Measurements from ENCODE around the gene KRTAP25-1.

Gene KRTAP25-1

DNA sequence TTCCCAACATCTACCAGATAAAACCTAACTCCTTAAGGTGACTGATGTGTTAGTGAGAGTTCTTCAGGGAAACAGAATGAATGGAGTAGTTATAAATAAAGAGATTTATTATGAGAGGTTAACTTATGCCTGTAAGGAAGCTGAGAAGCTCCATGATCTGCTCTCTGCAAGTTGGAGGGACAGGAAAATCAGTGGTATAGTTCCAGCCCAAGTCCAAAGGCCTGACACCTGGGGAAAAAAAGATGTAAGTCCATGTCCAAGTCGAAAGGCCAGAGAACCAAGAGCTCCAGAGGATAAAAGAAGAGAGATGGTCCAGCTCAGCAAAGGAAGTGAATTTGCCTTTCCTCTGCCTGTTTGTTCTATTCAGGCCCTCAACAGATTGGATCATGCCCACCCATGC lies 33.6 kb downstream of the KRTAP25-1 start:
- Histone ChIP-seq H3K9me3 (ENCODE audit: control insufficient read depth in 1 of 2, low read length in 2 of 2) (peaks cover 0 to 2% of the 10 kb centered on the region in 2 donors), H3K27me3 (ENCODE audit: control insufficient read depth in 1 of 2, insufficient read depth in 2 of 2, low read length in 2 of 2) (no peaks in the 10 kb centered on the region), H3K9ac (ENCODE audit: low read depth in 1 of 2, low read length in 2 of 2) (no peak overlapping the region), H3K4me1 (ENCODE audit: control insufficient read depth in 1 of 2, insufficient read depth in 2 of 2, low read length in 2 of 2) (no peaks in the 10 kb centered on the region), H3K27ac (ENCODE audit: low read depth, low read length) (no peak overlapping the region), H3K36me3 (ENCODE audit: control insufficient read depth in 1 of 2, insufficient read depth in 2 of 2, low read length in 2 of 2) (no peaks in the 10 kb centered on the region), H3K4me3 (ENCODE audit: low read depth in 1 of 2, low read length in 2 of 2) (no peak overlapping the region)

DNA sequence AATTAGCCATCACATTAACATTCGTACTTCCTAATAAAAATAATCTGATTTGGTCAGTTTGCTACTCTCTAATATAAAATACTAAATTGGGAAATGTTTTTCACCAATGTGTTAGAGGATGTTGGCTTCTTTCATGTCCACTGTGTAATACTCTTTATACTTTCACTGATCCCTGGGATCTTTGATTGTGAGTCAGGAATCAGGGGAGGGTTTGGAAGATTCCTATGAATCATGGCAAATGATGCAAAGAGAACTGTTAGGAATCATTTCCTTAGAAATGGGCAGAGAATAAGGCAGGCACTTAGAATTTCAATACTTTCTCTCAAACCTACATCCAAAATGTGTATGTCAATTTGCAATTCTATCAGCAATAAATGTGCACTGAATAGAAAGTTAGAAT lies 37.5 kb downstream of the KRTAP25-1 start:
- H3K36me3 ChIP-seq (ENCODE audit: control insufficient read depth in 1 of 2, insufficient read depth in 2 of 2, low read length in 2 of 2): no peaks in the 10 kb centered on the region
- peaks cover 0 to 2% of the 10 kb centered on the region in 2 donors for H3K9me3 ChIP-seq (ENCODE audit: control insufficient read depth in 1 of 2, low read length in 2 of 2)
- no peaks in the 10 kb centered on the region for H3K4me1 ChIP-seq (ENCODE audit: control insufficient read depth in 1 of 2, insufficient read depth in 2 of 2, low read length in 2 of 2)
- no peak overlapping the region for H3K27ac ChIP-seq (ENCODE audit: low read depth, low read length)
- no peaks in the 10 kb centered on the region for H3K27me3 ChIP-seq (ENCODE audit: control insufficient read depth in 1 of 2, insufficient read depth in 2 of 2, low read length in 2 of 2)
- no peak overlapping the region for H3K4me3 ChIP-seq (ENCODE audit: low read depth in 1 of 2, low read length in 2 of 2)
- H3K9ac ChIP-seq (ENCODE audit: low read depth in 1 of 2, low read length in 2 of 2): no peak overlapping the region

DNA sequence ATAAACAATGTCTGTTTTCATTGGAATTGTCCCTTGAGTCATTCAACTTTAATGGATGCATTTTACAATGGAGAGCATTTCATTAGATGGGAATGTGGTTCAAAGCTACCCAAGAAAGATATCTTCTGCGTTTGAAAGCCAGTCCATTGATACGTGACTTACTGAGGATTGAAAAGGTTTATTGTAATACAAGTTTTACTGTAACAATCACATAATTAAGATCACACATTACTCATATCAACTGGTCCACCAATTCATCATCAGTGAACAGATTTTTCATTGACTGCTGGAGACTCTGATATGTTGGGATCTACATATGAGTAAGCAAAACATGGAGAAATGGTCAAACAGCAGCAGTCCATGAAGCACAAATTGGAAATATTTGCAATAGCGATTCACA lies 39.4 kb downstream of the KRTAP25-1 start:
- Histone ChIP-seq H3K9ac (ENCODE audit: low read depth in 1 of 2, low read length in 2 of 2) (no peak overlapping the region), H3K4me3 (ENCODE audit: low read depth in 1 of 2, low read length in 2 of 2) (no peak overlapping the region), H3K9me3 (ENCODE audit: control insufficient read depth in 1 of 2, low read length in 2 of 2) (peaks cover 0 to 2% of the 10 kb centered on the region in 2 donors), H3K4me1 (ENCODE audit: control insufficient read depth in 1 of 2, insufficient read depth in 2 of 2, low read length in 2 of 2) (no peaks in the 10 kb centered on the region), H3K27ac (ENCODE audit: low read depth, low read length) (no peak overlapping the region), H3K27me3 (ENCODE audit: control insufficient read depth in 1 of 2, insufficient read depth in 2 of 2, low read length in 2 of 2) (no peaks in the 10 kb centered on the region), H3K36me3 (ENCODE audit: control insufficient read depth in 1 of 2, insufficient read depth in 2 of 2, low read length in 2 of 2) (no peaks in the 10 kb centered on the region)

DNA sequence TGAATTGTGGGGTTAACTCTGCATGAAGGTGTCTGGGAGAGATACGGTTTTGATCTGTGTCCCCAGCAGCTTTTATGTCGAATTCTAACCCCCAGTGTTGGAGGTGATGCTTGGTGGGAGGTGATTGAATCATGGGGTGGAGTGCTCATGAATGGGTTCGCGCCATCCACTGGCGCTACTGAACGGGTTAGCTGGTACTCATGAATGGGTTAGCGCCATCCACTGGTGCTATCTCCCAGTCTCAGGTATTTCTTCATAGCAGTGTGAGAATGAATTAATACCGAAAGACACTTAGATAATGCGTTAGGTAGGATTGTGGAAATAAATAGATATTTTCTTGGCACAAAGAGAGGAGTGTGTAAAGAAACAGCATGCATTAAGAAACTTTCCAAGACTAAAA lies 40.5 kb downstream of the KRTAP25-1 start:
- Histone ChIP-seq H3K27me3 (ENCODE audit: control insufficient read depth in 1 of 2, insufficient read depth in 2 of 2, low read length in 2 of 2) (no peaks in the 10 kb centered on the region), H3K27ac (ENCODE audit: low read depth, low read length) (no peak overlapping the region), H3K4me1 (ENCODE audit: control insufficient read depth in 1 of 2, insufficient read depth in 2 of 2, low read length in 2 of 2) (no peaks in the 10 kb centered on the region), H3K4me3 (ENCODE audit: low read depth in 1 of 2, low read length in 2 of 2) (no peak overlapping the region), H3K36me3 (ENCODE audit: control insufficient read depth in 1 of 2, insufficient read depth in 2 of 2, low read length in 2 of 2) (no peaks in the 10 kb centered on the region), H3K9ac (ENCODE audit: low read depth in 1 of 2, low read length in 2 of 2) (no peak overlapping the region), H3K9me3 (ENCODE audit: control insufficient read depth in 1 of 2, low read length in 2 of 2) (peaks cover 0 to 2% of the 10 kb centered on the region in 2 donors)

DNA sequence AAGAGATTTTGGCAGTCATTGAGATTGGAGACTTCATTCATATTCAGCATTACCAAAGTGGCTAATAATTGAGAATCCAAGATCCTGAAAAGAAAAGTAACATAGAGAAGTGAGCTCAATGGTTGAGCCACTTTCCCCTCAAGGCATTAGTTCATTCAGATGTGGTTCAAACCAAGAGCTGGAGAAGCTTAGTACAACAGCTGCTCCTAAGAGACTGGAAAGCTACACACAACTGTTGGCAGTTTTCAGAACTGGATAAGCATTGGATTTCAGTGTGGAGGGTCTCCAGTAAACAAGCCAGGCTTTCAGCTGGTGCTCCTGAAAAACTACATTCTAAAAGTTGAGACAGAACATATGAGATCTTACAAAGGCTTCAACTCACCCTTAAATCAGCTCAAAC lies 44.3 kb downstream of the KRTAP25-1 start:
- Histone ChIP-seq H3K4me3 (ENCODE audit: low read depth in 1 of 2, low read length in 2 of 2) (no peak overlapping the region), H3K27ac (ENCODE audit: low read depth, low read length) (no peak overlapping the region), H3K27me3 (ENCODE audit: control insufficient read depth in 1 of 2, insufficient read depth in 2 of 2, low read length in 2 of 2) (no peaks in the 10 kb centered on the region), H3K4me1 (ENCODE audit: control insufficient read depth in 1 of 2, insufficient read depth in 2 of 2, low read length in 2 of 2) (no peaks in the 10 kb centered on the region), H3K9ac (ENCODE audit: low read depth in 1 of 2, low read length in 2 of 2) (no peak overlapping the region), H3K36me3 (ENCODE audit: control insufficient read depth in 1 of 2, insufficient read depth in 2 of 2, low read length in 2 of 2) (no peaks in the 10 kb centered on the region), H3K9me3 (ENCODE audit: control insufficient read depth in 1 of 2, low read length in 2 of 2) (no peaks in the 10 kb centered on the region)

DNA sequence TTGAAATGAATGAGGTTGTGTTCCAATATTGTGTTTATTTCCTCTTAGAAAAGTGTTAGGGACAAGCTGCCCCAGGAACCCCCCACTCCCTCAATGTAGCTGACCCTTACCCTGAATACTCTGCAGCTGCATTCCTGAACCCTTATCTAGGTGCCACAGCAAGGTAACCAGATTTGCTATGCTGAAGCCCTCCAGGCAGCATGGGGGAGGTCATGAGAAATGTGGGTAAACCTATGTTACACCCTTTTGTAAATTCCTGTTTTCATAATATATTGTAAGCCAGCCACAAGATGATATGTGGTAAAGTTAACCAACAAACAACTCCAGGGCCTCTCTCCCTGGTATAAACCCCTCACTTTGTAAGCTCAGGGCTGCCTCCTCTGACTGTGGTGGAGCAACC lies 45.6 kb downstream of the KRTAP25-1 start:
- Histone ChIP-seq H3K36me3 (ENCODE audit: control insufficient read depth in 1 of 2, insufficient read depth in 2 of 2, low read length in 2 of 2) (no peaks in the 10 kb centered on the region), H3K27ac (ENCODE audit: low read depth, low read length) (no peak overlapping the region), H3K9ac (ENCODE audit: low read depth in 1 of 2, low read length in 2 of 2) (no peak overlapping the region), H3K9me3 (ENCODE audit: control insufficient read depth in 1 of 2, low read length in 2 of 2) (no peaks in the 10 kb centered on the region), H3K27me3 (ENCODE audit: control insufficient read depth in 1 of 2, insufficient read depth in 2 of 2, low read length in 2 of 2) (no peaks in the 10 kb centered on the region), H3K4me3 (ENCODE audit: low read depth in 1 of 2, low read length in 2 of 2) (no peak overlapping the region), H3K4me1 (ENCODE audit: control insufficient read depth in 1 of 2, insufficient read depth in 2 of 2, low read length in 2 of 2) (no peaks in the 10 kb centered on the region)

DNA sequence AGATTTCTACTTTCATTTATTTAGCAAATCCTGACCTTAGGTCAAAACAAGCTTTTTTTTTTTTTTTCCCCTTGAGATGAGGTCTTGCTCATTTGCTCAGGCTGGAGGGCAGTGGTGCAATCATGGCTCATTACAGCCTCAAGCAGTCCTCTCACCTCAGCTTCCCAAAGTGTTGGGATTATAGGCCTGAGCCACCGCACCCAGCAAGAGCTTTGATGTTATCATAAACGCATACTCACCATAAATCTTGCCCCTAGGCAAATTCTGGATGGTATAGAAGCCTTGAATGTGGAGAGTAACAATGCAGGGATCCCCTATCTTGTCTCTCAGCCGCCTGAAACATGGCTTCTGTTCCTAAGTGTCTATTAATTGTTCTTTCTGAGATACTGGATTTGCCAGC lies 48.7 kb downstream of the KRTAP25-1 start:
- Histone ChIP-seq H3K36me3 (ENCODE audit: control insufficient read depth in 1 of 2, insufficient read depth in 2 of 2, low read length in 2 of 2) (no peaks in the 10 kb centered on the region), H3K27me3 (ENCODE audit: control insufficient read depth in 1 of 2, insufficient read depth in 2 of 2, low read length in 2 of 2) (no peaks in the 10 kb centered on the region), H3K9ac (ENCODE audit: low read depth in 1 of 2, low read length in 2 of 2) (no peak overlapping the region), H3K4me3 (ENCODE audit: low read depth in 1 of 2, low read length in 2 of 2) (no peak overlapping the region), H3K4me1 (ENCODE audit: control insufficient read depth in 1 of 2, insufficient read depth in 2 of 2, low read length in 2 of 2) (no peaks in the 10 kb centered on the region), H3K27ac (ENCODE audit: low read depth, low read length) (no peak overlapping the region), H3K9me3 (ENCODE audit: control insufficient read depth in 1 of 2, low read length in 2 of 2) (no peaks in the 10 kb centered on the region)

All from duodenal mucosa (tissue), 2 donors.